Putamen (tissue), 1 donor: Measurements from ENCODE around the gene KIF13A.
"Not testable (repeated sequence)": the region's sequence is repeated elsewhere in the genome, so short reads cannot be mapped to it uniquely, and the experiment has no call there.

Experiments used
- DNase-seq: peaks from one replicate; pipeline ENCODE4 v3.0.0-alpha.2; 2016; ENCODE audit warnings: low spot score

Gene KIF13A

DNA sequence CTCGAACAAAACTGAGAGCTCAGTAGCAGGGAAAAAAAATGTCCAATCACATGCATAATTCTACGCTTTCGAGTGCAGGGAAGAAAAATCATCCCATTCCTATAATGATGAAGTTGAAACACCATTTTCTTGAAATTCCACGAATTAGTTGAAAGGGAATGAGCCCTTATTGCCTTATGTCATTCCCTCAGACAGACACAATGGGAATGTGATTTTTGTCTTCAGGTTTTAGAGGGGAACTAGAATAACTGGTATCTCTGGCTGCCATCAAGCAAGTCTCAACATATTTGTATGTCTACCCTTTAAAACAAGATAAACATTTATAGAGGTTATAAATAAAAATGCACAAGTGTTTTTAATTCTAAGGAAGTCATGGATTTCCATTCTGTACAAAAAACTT is 87.9 kb downstream of the KIF13A start:
- no peak for DNase-seq

DNA sequence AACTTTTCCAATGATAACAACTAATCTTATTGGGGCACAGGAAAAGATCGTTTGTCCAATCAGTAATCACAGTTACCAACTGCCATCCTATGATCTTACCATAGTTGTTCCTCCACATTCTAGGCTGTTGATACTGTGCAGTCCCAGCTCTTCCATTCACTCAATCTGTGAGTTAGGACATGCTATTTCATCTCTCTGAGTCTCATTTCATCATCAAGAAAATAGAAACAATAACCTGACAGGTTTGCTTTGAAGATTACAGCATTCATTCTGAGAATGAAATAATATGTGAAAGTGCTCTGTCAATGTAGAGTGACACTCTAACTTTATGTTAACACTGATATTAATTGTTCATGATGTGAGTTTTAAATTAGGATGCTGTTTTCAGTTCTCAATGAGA is 89.8 kb downstream of the KIF13A start:
- DNase-seq = no peak

DNA sequence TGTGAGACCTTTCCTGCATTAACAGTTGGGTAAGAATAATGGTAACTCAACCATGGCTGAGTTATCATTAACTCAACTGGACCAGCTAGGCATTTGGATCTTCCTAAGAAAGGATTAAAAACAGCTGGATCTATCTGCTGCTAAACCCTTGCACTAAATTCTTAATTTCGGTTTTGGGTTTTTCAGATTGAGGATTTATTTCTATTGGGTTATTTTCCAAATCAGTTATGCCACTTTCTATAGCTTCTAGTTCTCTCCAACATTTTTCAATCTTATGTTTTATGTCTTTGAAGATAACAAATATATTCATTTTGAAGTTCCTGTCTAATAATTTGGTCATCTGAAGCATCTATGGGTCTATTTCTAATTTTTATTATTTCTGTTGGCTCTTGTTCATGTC is 92.5 kb downstream of the KIF13A start:
- DNase-seq = no peak

DNA sequence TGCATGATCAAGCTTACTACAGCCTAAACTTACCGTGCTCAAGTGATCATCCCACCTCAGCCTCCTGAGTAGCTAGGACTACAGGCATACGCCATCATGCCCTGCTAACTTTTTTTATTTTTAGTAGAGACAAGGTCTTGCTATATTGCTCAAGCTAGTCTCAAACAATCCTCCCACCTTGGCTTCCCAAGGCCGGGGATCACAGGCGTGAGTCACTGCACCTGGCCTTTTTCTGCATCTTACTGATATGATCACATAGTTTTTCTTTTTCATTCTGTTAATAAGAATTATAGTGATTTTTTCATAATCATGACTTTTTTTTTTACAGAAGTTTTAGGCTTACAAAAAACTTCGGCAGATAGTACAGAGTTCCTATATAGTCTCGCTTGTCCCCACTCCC is 93.2 kb downstream of the KIF13A start:
- DNase-seq = no peak

DNA sequence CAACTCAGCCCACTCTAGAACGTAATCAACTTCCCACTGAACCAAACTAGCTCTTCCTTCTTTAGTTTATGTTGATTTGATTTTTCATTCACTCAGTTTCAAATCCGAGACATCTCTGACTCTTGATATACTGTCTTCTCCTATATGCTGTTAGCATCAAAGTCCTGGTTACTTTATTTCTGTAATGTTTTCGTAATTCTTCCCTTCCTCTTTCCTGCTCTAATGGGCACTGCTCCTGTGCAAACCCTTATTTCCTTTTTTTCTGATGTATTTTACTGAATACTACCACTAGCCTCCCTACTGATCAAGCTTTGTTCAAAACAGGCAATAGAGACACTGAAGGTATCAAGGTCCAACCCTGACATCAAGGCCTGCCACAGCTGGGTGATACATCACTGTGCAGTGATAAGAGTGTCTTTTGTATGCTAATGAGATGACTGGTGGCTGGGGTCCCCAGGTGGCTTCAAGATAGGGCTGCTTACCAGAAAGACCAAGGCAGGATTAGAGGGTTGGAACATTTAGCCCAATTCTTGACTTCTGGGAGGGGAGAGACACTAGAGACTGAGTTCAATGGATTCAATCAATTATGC is 95.2 kb downstream of the KIF13A start:
- DNase-seq = no peak

DNA sequence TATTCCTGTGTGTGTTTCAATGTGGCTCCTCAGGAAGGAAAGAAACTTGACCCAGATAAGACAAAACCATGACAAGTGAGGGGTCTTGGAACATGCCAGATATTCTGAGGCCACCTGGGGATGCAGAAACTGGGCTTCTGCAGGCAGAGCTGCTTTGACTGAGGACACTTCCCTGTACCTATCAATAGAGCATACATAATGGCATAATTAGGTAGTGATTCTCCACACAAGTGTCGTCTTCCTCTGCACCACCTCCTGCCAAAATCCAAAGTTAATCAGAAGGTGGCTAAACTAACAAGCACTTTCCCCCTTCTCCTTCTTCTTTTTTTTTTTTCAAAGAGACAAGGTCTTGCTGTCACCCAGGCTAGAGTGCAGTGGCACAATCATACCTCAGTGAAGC is 97.1 kb downstream of the KIF13A start:
- no peak for DNase-seq

DNA sequence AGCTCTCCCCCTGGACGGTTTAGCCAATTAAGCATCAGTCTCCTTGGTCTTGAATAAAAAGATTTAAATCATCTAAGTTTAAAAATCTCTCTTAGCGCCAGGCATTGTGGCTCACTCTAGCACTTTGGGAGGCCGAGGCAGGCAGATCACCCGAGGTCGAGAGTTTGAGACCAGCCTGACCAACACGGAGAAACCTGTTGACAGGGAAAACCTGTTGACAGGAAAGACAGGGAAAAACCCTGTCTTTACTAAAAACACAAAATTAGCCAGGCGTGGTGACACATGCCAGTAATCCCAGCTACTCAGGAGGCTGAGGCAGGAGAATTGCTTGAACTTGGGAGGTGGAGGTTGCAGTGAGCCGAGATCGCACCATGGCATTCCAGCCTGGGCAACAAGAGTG is 97.7 kb downstream of the KIF13A start:
- DNase-seq = not testable (repeated sequence)

DNA sequence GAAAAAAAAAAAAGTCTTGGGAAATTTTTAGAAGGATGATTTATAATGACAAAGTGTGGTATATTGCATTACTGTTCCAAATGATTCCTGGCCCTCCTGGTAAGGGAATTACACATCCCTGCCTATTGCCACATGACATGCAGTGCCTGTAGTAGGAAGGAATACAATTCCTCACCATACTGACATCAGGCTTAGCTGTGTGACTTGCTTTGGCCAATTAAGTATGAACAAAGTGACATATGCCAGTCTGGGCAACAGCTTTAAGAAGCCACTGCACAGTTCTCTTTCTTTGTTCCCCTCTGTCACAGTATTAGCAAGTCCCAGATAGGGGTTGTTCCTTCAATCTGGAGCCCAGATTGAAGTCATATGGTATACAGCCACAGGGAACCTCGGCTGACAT is 100.5 kb downstream of the KIF13A start:
- DNase-seq = no peak

DNA sequence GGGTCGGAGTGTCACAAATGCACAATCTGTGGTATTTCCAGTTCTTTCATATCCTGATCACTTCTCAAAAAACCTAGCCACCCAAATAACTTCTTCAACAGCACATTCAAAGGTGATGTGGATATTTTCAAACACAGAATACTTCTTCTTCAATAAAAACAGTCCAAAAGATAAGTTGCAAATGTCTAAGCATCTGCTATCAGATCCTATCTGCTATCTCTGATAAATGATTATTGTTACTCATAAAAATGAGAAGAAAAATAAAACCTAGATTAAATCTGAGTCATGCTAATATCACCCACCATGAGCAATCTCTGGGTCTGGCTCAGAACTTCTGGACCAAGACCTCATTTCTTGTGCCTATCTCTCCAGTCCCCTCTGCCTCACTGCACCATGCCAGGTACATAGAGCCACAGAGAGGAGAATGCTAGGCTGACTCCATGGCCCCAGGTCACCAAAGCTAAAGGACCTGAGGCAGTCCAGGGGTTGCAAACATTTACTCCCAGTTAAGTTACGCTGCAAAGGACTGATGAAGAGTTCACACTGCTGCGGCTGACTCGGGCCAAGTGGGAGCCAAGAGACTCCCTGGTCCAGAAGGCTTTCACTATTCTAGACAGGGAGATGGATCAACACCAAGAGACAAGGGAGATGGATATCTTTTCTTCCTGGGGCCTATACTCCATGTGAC is 101.4 kb downstream of the KIF13A start:
- DNase-seq = no peak

DNA sequence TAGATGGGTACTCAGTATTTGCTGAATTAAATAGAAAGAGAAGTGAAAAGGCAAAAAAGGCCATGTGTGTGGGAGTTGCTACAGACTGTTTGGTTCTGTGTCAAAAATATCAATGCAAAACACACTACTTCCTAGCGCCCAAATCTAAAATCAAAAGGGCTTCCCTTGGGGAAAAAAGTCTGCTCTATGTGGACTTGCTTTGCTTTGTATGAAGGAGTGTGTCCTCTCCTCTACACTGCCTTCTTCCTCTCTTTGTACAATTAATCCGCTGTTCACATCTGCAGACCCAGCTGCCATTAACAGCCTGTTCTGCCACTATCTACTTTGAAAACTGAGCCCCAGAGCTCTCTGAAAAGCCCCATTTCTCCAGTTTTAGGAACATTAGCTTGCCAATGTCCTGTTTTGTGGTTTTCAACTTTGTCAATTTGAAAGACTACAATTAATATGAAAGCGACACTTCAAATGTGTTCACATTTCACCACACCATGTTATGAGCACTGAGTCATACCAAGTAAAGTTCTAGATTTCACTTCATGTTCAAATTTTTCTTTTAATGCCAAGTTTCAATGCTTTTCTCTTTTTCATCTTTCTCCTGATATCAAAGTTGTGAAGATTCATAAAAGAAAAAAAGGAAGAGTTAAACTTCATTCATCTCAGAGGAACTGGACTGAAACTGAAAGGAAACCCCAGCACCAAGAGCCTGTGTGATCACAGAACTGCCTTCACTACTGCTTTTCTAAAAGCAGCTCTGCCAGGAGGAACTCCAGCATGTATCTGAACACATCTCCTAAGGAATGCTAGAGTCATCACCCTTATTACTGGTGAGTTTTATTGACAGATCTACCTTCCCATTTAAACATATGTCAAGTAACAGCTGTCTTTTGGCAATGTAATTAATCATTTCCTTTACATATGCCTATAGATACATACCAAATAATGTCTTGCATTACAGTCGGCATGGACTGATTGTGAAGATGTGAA is 102.6 kb downstream of the KIF13A start:
- no peak for DNase-seq

DNA sequence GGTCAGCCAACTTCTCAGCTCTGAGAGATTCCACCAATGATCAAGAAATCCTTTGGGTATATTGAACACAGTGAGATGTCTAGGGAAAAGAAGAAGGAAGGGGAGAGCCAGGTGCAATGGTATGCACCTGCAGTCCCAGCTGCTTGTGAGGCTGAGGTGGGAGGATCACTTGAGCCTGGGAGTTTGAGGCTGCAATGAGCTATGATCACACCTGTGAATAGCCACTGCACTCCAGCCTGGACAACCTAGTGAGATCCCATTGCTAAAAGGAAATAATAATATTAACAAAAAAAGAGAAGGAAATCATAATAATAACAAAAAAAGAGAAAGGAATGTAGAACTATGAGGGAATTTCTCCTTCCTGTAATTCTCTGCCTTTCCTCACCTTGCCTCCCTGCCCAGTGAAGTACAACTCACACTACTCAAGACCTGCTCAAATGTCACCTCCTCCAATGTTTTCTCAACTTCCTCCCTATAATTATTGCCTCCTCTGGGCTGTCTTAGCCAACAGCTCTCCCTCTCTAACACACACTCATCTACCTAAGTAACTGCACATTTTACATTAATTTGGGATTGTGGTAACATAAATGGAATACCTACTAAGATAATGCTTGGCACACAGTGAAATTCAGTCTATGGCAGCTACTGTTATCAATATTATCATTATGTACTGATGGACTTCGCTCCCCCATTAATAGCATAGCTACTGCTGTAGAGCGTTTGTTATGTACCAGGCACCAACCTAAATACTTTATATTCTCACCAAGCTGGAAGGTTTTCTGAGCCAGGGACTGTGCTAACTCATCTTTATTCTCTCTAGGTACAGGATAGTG is 103.6 kb downstream of the KIF13A start:
- no peak for DNase-seq

DNA sequence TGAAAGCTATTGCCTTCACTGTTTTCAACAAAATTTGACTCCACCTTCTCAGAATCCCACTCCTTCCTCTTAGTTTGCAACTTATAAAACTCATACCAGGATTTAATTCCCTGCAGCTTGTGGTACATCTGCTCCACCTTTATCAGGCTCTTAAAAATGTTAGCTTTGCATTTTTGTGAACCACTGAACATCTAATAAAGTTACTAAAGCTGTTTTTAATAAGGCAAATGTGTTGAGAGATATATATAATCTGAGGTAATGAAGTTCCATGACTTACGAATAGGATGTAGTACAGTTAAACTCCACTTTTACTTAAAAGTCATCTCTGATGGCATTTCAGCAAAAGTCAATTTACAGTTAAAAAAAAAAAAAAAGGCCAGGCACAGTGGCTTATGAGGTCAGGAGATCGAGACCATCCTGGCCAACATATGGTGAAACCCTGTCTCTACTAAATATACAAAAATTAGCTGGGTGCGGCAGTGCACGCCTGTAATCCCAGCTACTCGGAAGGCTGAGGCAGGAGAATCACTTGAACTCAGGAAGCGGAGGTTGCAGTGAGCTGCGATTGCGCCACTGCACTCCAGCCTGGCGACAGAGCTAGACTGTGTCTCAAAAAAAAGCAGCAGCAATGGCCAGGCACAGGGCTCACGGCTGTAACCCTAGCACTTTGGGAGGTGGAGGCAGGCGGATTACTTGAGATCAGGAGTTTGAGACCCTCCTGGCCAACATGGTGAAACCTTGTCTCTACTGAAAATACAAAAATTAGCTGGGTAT is 106.2 kb downstream of the KIF13A start:
- no peak for DNase-seq

DNA sequence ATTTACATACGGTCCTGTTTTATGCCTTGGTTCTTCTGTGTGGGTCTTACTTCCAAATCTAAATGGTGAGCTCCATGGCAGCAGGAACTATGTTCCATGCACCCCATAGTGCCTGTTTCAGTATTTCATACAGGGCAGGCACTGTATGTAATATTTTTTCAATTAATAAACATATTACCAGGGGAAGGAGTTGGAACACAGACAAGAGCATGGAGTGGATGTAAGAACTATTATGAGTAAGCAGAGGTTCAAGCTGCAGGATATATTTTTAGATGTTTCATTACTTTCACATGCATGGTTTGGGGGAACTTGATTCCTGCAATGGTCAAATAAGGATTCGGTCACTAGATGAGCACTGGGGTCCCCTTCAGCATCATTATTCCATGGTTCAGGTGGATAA is 108.3 kb downstream of the KIF13A start:
- no peak for DNase-seq

DNA sequence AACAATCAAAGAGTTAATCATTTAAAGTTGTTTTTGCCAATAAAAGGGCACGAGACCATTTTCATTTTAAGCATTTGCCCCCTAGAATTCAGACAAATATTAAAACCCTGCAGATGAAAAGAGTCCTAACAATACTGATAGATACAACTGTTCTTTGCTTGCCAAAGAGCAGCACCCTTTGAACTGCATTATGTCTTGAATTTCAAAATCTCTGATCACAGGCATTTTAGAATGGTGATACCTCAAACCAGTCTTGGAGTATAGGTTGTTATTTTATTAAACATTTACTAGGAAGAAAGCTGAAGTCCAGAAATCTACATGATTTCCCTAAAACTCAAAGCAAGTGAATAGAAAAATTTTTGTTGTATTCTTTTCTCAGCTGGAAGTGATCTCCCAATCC is 108.7 kb downstream of the KIF13A start:
- no peak for DNase-seq

DNA sequence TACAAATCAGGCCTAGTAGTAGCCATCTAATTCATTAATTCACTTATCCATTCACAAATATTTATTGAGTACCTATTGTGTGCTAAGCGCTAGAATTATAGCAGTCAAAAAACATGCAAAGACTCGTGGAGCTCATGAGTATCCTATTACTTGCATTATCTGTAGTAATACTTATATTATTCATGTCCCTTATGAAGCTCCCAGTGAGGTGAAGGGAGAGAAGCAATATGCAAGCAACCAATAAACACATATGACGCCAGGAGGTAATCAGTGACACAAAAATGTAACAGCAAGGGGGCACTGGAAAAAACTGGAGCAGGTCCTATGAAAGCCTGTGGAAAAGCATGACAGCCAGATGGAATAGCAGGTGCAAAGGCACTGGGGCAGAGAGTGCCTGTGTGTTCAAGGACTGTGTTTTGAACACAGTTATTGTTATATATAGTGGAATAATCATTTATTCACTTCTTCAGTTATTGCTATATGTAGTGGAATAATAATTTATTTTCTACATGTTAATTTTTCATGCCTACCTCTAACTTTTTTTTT is 109.5 kb downstream of the KIF13A start:
- no peak for DNase-seq

DNA sequence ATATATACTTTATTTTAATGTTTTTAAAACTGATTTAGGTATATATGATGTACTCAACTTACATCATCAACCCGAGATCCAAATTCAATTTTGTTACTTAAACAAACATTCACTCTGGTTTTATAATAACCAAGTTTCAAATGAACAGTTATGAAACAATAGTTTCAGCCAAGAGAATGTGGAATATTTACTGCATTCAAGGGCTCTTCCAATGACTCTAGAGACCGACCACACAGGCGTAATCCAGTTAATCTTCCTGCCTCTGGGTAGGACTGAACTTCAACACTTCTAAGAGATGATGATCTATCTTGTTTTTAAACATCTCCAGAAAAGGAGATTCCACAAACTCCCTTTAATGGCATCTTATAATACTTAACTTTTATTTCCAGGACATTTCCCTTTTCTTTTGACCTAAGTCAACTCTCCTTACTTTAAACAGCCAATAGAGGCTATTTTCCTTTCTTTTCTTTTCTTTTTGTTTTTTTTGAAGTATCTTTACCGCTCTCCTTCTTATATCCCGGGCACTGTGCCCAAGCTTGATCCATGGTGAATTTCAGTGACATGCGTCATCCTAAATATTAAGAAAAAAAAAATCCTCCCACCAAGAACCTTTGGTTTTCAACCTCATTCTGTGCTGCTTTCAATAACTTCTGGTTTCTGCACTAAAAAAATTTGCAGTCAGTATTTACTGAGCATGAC is 110.1 kb downstream of the KIF13A start:
- DNase-seq = no peak

DNA sequence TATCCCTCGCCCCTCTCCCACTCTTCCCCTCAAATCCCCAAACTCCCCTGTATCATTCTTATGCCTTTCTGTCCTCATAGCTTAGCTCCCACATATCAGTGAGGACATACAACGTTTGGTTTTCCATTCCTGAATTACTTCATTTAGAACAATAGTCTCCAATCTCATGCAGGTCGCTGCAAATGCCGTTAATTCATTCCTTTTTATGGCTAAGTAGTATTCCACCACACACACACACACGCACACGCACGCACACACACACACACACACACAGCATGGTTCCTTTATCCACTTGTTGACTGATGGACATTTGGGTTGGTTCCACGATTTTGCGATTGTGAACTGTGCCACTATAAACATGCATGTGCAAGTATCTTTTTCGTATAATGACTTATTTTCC is 112.7 kb downstream of the KIF13A start:
- DNase-seq = no peak

DNA sequence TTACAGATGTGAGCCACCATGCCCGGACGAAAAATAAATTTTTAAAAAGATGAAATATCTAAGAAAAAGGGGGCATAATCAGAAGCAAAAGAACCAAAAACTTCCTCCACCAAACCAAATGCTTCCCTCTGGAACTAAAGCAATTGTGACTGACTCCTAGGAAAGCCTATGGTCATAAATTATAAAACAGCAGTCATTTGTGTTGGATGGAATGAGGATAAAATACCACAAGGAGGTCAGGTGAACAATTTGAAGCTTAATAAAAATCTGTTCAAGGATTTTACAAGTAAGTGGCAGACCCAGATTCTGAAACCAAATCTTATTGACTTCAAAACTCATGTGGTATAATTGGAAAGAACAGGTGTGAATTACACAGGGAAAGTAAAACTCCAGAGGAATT is 114.5 kb downstream of the KIF13A start:
- DNase-seq = no peak

DNA sequence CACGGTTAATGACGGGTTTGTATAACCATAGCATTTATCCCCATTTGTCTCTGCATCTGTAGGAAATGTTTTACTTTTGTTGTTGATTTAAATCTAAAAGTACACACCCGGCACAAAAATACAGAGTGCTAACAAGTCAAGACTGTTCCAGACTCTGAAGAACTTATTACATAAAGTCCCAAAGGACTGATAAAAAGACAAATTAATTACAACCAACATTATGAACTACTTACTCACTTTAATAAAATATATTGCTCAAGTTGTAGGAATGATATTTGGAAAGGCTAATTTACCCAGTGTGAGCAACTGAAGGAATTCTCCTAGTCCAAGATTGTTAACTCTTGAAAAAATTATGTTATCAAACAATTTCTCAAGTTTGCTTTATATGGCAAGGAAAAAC is 115.6 kb downstream of the KIF13A start:
- no peak for DNase-seq

DNA sequence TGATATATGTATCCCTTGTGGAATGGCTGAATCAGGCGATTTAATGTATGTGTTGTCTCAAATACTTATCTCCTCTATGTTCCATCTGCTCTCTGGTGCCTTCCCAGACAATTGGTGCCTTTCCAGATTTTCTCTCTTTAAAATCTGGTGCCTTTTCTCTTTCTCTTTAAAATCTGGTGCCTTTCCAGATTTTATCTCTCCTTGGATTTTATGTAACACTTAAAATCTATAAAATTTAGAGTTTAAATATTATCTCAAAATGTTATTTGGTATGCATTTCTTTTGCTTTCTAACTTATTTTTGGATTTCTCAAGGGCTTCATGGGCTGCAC is 116.3 kb downstream of the KIF13A start:
- no peak for DNase-seq
